Cardiac muscle cell (in vitro differentiated cells and primary cell): ENCODE data around the gene EFCAB7. TPM values are rescaled to one million over a fixed set of nuclear protein-coding genes. Genes with fewer than 3 reads are reported as not detected.

Experiments
- DNase-seq, 2 donors: peaks; one replicate each; pipeline versions ENCODE4 v3.0.0 to v3.0.0-alpha.2; 2010 to 2017; ENCODE audit warnings: low read depth in 1 of 2, low spot score in 1 of 2
- H3K27ac ChIP-seq: fragments of 200-600 bp; sonication (generic); 2 replicates; pipeline ENCODE4 v1.5.1; 2016
- H3K27me3 ChIP-seq: fragments of 200-600 bp; sonication (generic); 2 replicates; pipeline ENCODE4 v1.6.0; 2016; ENCODE audit warnings: control low read depth
- H3K36me3 ChIP-seq: fragments of 200-600 bp; sonication (generic); 2 replicates; pipeline ENCODE4 v1.5.1; 2016; ENCODE audit warnings: control low read depth
- H3K4me1 ChIP-seq: fragments of 200-600 bp; sonication (generic); 2 replicates; pipeline ENCODE4 v1.8.1; 2017; ENCODE audit warnings: low read depth, mild to moderate bottlenecking, mixed run types
- H3K4me3 ChIP-seq: fragments of 200-600 bp; sonication (generic); 2 replicates; pipeline ENCODE4 v1.5.1; 2016; ENCODE audit warnings: mild to moderate bottlenecking
- H3K9me3 ChIP-seq: fragments of 200-600 bp; sonication (generic); 2 replicates; pipeline ENCODE4 v1.5.1; 2017; ENCODE audit warnings: low read depth, mild to moderate bottlenecking, control low read depth
- polyA plus RNA-seq: library from polyadenylated mRNA; unstranded; fragments of >200 nt; fragmentation: Nextera tagmentation; extraction: Ambion mirVana; gene quantifications from 2 replicates; pipeline ENCODE4 v1.2.1, GENCODE V29; 2016
- total RNA-seq: library from RNA; depleted of rRNA; stranded (reverse); fragments of >200 nt; gene quantifications from 2 replicates; pipeline ENCODE4 v1.2.3, GENCODE V29; 2016
- TF ChIP-seq, protein P1 (sequence below): IDR thresholded peaks from 2 replicates; pipeline ENCODE4 v1.5.1; 2012; ENCODE audit warnings: low read depth, mild to moderate bottlenecking, low read length

The EFCAB7 gene
- total and polyA plus RNA-seq, 2 experiments from 2014 or later: 6.8 to 12.5 TPM

DNA sequence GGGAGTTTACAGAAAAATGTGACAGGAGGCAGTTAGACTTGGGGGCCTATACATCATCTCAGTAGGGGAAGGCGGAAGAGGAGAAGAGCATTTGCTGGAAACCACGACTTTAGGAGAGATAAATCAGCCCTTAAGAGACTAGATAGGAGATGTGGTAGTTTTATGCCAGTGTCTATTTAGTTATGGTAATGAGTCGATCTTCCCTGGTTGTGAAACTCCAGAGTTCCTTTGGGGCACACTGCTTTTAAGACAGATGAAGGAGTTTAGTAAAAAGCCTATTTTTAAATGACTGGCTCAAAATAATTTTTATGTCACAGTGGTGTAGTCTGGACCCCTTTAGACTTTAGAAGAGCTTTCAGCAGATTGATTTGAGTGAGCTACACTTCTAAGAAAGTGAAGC lies 77.7 kb downstream of the EFCAB7 start:
- no peak for DNase-seq
- H3K27ac ChIP-seq: no peak overlapping the region
- no peak overlapping the region for H3K4me3 ChIP-seq
- H3K36me3 ChIP-seq: no peaks in the 10 kb centered on the region
- H3K27me3 ChIP-seq: no peaks in the 10 kb centered on the region
- peaks cover 6% of the 10 kb centered on the region for H3K4me1 ChIP-seq
- TF ChIP-seq, protein P1, sequence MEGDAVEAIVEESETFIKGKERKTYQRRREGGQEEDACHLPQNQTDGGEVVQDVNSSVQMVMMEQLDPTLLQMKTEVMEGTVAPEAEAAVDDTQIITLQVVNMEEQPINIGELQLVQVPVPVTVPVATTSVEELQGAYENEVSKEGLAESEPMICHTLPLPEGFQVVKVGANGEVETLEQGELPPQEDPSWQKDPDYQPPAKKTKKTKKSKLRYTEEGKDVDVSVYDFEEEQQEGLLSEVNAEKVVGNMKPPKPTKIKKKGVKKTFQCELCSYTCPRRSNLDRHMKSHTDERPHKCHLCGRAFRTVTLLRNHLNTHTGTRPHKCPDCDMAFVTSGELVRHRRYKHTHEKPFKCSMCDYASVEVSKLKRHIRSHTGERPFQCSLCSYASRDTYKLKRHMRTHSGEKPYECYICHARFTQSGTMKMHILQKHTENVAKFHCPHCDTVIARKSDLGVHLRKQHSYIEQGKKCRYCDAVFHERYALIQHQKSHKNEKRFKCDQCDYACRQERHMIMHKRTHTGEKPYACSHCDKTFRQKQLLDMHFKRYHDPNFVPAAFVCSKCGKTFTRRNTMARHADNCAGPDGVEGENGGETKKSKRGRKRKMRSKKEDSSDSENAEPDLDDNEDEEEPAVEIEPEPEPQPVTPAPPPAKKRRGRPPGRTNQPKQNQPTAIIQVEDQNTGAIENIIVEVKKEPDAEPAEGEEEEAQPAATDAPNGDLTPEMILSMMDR: no peak
- H3K9me3 ChIP-seq: no peaks in the 10 kb centered on the region

GRCh38 chr1:63601463-63601862 lies 78.1 kb downstream of the EFCAB7 start:
- Histone ChIP-seq H3K36me3 (no peaks in the 10 kb centered on the region), H3K4me3 (no peak overlapping the region), H3K27ac (no peak overlapping the region), H3K9me3 (no peaks in the 10 kb centered on the region), H3K27me3 (no peaks in the 10 kb centered on the region), H3K4me1 (peaks cover 6% of the 10 kb centered on the region)
- DNase-seq: no peak
- TF ChIP-seq, protein P1: no peak

GRCh38 chr1:63601912-63602311 lies 78.6 kb downstream of the EFCAB7 start:
- DNase-seq: no peak
- Histone ChIP-seq H3K27ac (no peak overlapping the region), H3K4me1 (peaks cover 6% of the 10 kb centered on the region), H3K4me3 (no peak overlapping the region), H3K9me3 (no peaks in the 10 kb centered on the region), H3K27me3 (no peaks in the 10 kb centered on the region), H3K36me3 (no peaks in the 10 kb centered on the region)
- TF ChIP-seq, protein P1: no peak

DNA sequence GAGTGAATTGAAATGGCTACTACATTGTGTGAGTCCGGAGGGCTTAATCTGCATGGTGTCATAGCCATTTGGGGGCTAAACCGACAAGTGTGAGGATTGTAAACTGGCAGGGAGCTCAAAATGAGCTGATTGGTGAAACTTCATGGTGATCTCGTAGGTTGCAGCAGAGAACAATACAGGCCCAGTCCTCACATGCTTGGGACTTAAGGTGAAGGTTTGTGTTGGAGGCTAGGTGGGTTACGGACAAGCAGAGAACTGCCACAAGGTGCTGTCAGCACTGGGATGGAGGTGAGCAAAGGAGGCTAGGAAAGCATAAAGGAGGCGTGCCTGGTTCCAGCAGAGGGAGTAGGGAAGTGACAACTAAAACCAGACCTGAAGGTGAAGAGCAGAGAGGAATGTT lies 79.3 kb downstream of the EFCAB7 start:
- Histone ChIP-seq H3K4me3 (no peak overlapping the region), H3K27me3 (no peaks in the 10 kb centered on the region)
- TF ChIP-seq, protein P1: no peak

DNA sequence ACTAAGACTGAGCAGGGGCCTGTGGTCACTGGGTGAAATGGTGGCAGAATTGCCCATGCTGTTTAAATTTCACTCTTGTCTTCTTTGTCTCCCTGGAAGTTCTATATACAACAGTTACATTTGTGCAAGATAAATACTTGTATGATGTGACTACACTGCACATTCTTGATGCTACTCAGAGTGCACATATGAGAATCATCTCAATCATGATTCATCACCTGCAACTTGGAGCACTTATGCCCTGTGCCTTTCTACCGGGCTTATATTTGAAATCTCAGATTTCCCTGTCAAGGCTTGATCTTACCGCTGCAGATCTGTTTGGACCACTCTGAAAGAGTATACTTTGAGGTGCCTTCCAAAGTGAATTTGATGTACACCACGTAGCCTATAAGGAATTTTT lies 80.5 kb downstream of the EFCAB7 start:
- Histone ChIP-seq H3K4me3 (no peak overlapping the region), H3K36me3 (no peaks in the 10 kb centered on the region), H3K4me1 (peaks cover 6% of the 10 kb centered on the region), H3K9me3 (no peaks in the 10 kb centered on the region), H3K27me3 (no peaks in the 10 kb centered on the region), H3K27ac (no peak overlapping the region)
- no peak for DNase-seq
- TF ChIP-seq, protein P1: no peak

More for the DNA sequence above, 79.3 kb downstream of the EFCAB7 start:
- H3K27ac ChIP-seq: no peak overlapping the region
- no peak for DNase-seq
- H3K4me1 ChIP-seq: peaks cover 6% of the 10 kb centered on the region
- no peaks in the 10 kb centered on the region for H3K36me3 ChIP-seq
- no peaks in the 10 kb centered on the region for H3K9me3 ChIP-seq

DNA sequence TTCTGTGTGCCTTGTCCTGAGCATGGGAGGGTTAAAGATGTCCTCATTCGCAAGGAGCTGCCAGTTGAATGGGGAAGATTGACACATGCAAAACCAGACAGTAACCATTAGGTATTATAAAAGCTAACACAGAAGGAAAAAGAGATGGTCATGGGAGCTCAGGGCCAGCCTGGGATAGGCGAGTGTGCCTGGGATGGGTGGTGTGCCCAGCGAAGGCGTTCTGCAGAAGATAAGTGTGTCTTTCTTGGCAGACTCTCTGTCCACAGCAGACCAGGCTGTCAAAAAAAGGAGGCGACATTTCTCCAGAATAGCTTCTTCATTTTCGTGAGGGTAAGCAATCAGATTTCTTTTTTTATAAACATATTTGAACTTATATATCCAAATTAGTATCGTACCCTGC lies 84.0 kb downstream of the EFCAB7 start:
- H3K9me3 ChIP-seq: no peaks in the 10 kb centered on the region
- TF ChIP-seq, protein P1: no peak
- no peak for DNase-seq
- H3K27me3 ChIP-seq: no peaks in the 10 kb centered on the region
- no peak overlapping the region for H3K27ac ChIP-seq
- no peak overlapping the region for H3K4me3 ChIP-seq
- no peaks in the 10 kb centered on the region for H3K36me3 ChIP-seq
- H3K4me1 ChIP-seq: peaks cover 17% of the 10 kb centered on the region
